Osteoblast (primary cell): Measurements from ENCODE around the gene OXGR1. TPM values are rescaled to one million over a fixed set of nuclear protein-coding genes. Genes with fewer than 3 reads are reported as not detected.

ENCODE experiments used
- DNase-seq: peaks from one replicate; pipeline ENCODE4 v3.0.0; 2011; ENCODE audit warnings: low spot score, mixed read lengths; ENCODE audit not compliant: insufficient read length; ENCODE audit errors: missing footprints
- H2AFZ ChIP-seq: 2 replicates; pipeline ENCODE4 v1.6.0; 2011; ENCODE audit warnings: mild to moderate bottlenecking, low read length
- H3K27ac ChIP-seq: 2 replicates; pipeline ENCODE4 v1.5.1; 2011; ENCODE audit warnings: mild to moderate bottlenecking, low read depth, low read length, moderate library complexity
- H3K27me3 ChIP-seq: 2 replicates; pipeline ENCODE4 v1.6.0; 2012; ENCODE audit warnings: mild to moderate bottlenecking, control low read depth, inconsistent platforms, low read length, moderate library complexity; ENCODE audit not compliant: insufficient read depth
- H3K36me3 ChIP-seq: 2 replicates; pipeline ENCODE4 v1.5.1; 2011; ENCODE audit warnings: mild to moderate bottlenecking, low read length, control low read depth, moderate library complexity; ENCODE audit not compliant: insufficient read depth
- H3K4me1 ChIP-seq: 2 replicates; pipeline ENCODE4 v1.5.1; 2011; ENCODE audit warnings: mild to moderate bottlenecking, low read length, control low read depth, moderate library complexity; ENCODE audit not compliant: insufficient read depth
- H3K4me2 ChIP-seq: 2 replicates; pipeline ENCODE4 v1.6.0; 2011; ENCODE audit warnings: mild to moderate bottlenecking, low read length; ENCODE audit not compliant: insufficient read depth
- H3K4me3 ChIP-seq: fragments of 200-600 bp; sonication (generic); 3 replicates; pipeline ENCODE4 v1.5.1; 2012; ENCODE audit warnings: mild to moderate bottlenecking, low read length, inconsistent platforms; ENCODE audit not compliant: insufficient read depth
- H3K79me2 ChIP-seq: 2 replicates; pipeline ENCODE4 v1.6.0; 2012; ENCODE audit warnings: mild to moderate bottlenecking, low read length, control low read depth, inconsistent platforms; ENCODE audit not compliant: insufficient read depth
- H3K9me3 ChIP-seq: 2 replicates; pipeline ENCODE4 v1.5.1; 2011; ENCODE audit warnings: low read depth, low read length, control low read depth
- H4K20me1 ChIP-seq: 2 replicates; pipeline ENCODE4 v1.6.0; 2012; ENCODE audit warnings: mild to moderate bottlenecking, low read length, control low read depth; ENCODE audit not compliant: insufficient read depth
- small RNA-seq: library from RNA; depleted of rRNA; stranded (forward); fragments of <200 nt; gene quantifications from one replicate; pipeline ENCODE3, GENCODE V24; 2012
- total RNA-seq: library from RNA; depleted of rRNA; stranded (reverse); fragments of >200 nt; gene quantifications from 2 replicates; pipeline ENCODE4 v1.2.3, GENCODE V29; 2012
- TF ChIP-seq, protein P1 (sequence below): IDR thresholded peaks from 2 replicates; pipeline ENCODE4 v1.5.1; 2011; ENCODE audit warnings: mild to moderate bottlenecking, low read depth, low read length, moderate library complexity; ENCODE audit errors: extremely low read depth

OXGR1 gene
- total RNA-seq, 1 donor = not detected

DNA sequence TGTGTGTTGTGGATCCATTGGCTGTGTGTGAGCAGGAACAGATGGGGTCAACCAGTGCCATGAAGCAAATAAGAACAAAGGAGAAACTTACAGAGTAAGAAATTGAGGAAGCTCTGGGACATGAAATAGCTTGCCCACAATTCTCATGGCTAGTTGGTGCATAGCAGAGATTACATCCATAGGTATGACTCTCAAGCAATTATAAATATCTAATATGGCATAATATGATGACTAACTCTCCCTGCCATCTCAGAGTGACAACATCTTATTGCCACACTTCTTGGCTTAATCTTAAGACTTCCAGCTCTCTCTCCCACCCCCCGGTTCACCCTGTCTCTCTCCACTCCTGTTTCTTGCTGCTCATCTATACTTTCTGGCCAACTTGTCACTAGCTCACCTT, 53.3 kb downstream of the OXGR1 start:
- Histone ChIP-seq H3K27ac (no peak overlapping the region), H3K4me2 (no peak overlapping the region), H2AFZ (no peak overlapping the region), H3K79me2 (no peaks in the 10 kb centered on the region), H3K4me3 (no peak overlapping the region), H3K9me3 (peaks cover 5% of the 10 kb centered on the region), H4K20me1 (no peaks in the 10 kb centered on the region), H3K4me1 (no peaks in the 10 kb centered on the region), H3K27me3 (no peaks in the 10 kb centered on the region), H3K36me3 (no peaks in the 10 kb centered on the region)
- TF ChIP-seq, protein P1, sequence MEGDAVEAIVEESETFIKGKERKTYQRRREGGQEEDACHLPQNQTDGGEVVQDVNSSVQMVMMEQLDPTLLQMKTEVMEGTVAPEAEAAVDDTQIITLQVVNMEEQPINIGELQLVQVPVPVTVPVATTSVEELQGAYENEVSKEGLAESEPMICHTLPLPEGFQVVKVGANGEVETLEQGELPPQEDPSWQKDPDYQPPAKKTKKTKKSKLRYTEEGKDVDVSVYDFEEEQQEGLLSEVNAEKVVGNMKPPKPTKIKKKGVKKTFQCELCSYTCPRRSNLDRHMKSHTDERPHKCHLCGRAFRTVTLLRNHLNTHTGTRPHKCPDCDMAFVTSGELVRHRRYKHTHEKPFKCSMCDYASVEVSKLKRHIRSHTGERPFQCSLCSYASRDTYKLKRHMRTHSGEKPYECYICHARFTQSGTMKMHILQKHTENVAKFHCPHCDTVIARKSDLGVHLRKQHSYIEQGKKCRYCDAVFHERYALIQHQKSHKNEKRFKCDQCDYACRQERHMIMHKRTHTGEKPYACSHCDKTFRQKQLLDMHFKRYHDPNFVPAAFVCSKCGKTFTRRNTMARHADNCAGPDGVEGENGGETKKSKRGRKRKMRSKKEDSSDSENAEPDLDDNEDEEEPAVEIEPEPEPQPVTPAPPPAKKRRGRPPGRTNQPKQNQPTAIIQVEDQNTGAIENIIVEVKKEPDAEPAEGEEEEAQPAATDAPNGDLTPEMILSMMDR = no peak
- DNase-seq = no peak

DNA sequence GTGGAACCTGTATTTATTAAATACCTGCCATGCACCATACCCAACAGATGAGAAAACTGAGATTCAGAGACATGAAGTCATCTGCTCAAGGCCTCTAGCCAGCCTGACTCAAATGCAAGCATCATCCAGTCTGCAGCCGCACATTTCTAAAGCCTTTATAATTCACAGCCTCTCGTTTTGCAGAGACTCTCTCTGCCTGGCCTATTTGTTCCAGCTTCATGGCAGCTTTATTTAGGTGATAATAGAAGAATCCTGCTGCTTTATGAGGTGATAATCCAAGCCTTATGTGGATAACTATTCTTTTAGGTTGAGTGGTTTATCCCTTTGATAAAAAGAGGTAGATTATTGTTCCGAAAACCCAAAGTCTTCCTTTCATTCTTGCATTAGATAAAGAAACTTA, 58.4 kb downstream of the OXGR1 start:
- Histone ChIP-seq H3K36me3 (no peaks in the 10 kb centered on the region), H3K4me2 (no peak overlapping the region)
- TF ChIP-seq, protein P1 = no peak

More for the DNA sequence above, 58.4 kb downstream of the OXGR1 start:
- H3K4me1 ChIP-seq = no peaks in the 10 kb centered on the region
- no peaks in the 10 kb centered on the region for H3K27me3 ChIP-seq
- H3K27ac ChIP-seq = no peak overlapping the region
- DNase-seq = no peak
- no peak overlapping the region for H3K4me3 ChIP-seq
- H4K20me1 ChIP-seq = no peaks in the 10 kb centered on the region
- no peaks in the 10 kb centered on the region for H3K9me3 ChIP-seq
- no peaks in the 10 kb centered on the region for H3K79me2 ChIP-seq
- no peak overlapping the region for H2AFZ ChIP-seq

Small RNA genes lying within 50 kb of the gene (small RNA-seq; reads per million reads assigned to genes)
- gene RN7SKP7 = not detected

Other genes with a start within 250 kb of the OXGR1 start
- gene MBNL2, start 227.9 kb upstream of the OXGR1 start, total RNA-seq = 66.0 and 69.8 TPM in 2 replicates